ENCODE results near the gene TBCB.
A peak's percentile ranks its signal among the peaks of the same experiment; 100 is the strongest.
"Not testable (repeated sequence)": the region's sequence is repeated elsewhere in the genome, so short reads cannot be mapped to it uniquely, and the experiment has no call there.

TBCB gene

GRCh38 chr19:36151144-36152018, 36.1 kb downstream of the TBCB start:
- peaks cover 54% of the 10 kb centered on the region for H3K36me3 ChIP-seq (ENCODE audit: control insufficient read depth, insufficient read depth, low read length)
- no peak overlapping the region for H3K27ac ChIP-seq (ENCODE audit: low read depth, low read length)
- H3K27me3 ChIP-seq (ENCODE audit: control insufficient read depth, insufficient read depth, low read length) = no peaks in the 10 kb centered on the region
- no peak overlapping the region for H3K9ac ChIP-seq (ENCODE audit: low read depth, low read length)
- no peaks in the 10 kb centered on the region for H3K9me3 ChIP-seq (ENCODE audit: control insufficient read depth, insufficient read depth, low read length)
- H3K4me3 ChIP-seq (ENCODE audit: low read depth, low read length) = no peak overlapping the region
- H3K4me1 ChIP-seq (ENCODE audit: control insufficient read depth, insufficient read depth, low read length) = no peaks in the 10 kb centered on the region

- Histone ChIP-seq H3K27ac (ENCODE audit: low read depth, low read length) (no peak overlapping the region), H3K27me3 (ENCODE audit: control insufficient read depth, insufficient read depth, low read length) (no peaks in the 10 kb centered on the region), H3K4me3 (ENCODE audit: low read depth, low read length) (no peak overlapping the region), H3K36me3 (ENCODE audit: control insufficient read depth, insufficient read depth, low read length) (peaks cover 48% of the 10 kb centered on the region), H3K9me3 (ENCODE audit: control insufficient read depth, insufficient read depth, low read length) (no peaks in the 10 kb centered on the region), H3K4me1 (ENCODE audit: control insufficient read depth, insufficient read depth, low read length) (no peaks in the 10 kb centered on the region), H3K9ac (ENCODE audit: low read depth, low read length) (no peak overlapping the region)
Measured at GRCh38 chr19:36152019-36152351, 36.7 kb downstream of the TBCB start.

GRCh38 chr19:36152352-36153091, 37.3 kb downstream of the TBCB start, which contains the start of gene COX7A1:
TSS of gene COX7A1 (minus strand) at chr19:36152447. CDS start at chr19:36152407, 40 bp downstream.
- Histone ChIP-seq H3K9me3 (ENCODE audit: control insufficient read depth, insufficient read depth, low read length) (no peaks in the 10 kb centered on the region), H3K27me3 (ENCODE audit: control insufficient read depth, insufficient read depth, low read length) (no peaks in the 10 kb centered on the region), H3K4me3 (ENCODE audit: low read depth, low read length) (no peak within 1 kb of the TSS), H3K9ac (ENCODE audit: low read depth, low read length) (no peak within 1 kb of the TSS), H3K27ac (ENCODE audit: low read depth, low read length) (no peak within 1 kb of the TSS), H3K4me1 (ENCODE audit: control insufficient read depth, insufficient read depth, low read length) (no peaks in the 10 kb centered on the region), H3K36me3 (ENCODE audit: control insufficient read depth, insufficient read depth, low read length) (peaks cover 45% of the 10 kb centered on the region)

GRCh38 chr19:36153126-36153525, 37.9 kb downstream of the TBCB start:
- Histone ChIP-seq H3K9me3 (ENCODE audit: control insufficient read depth, insufficient read depth, low read length) (no peaks in the 10 kb centered on the region), H3K4me1 (ENCODE audit: control insufficient read depth, insufficient read depth, low read length) (no peaks in the 10 kb centered on the region), H3K9ac (ENCODE audit: low read depth, low read length) (no peak overlapping the region), H3K4me3 (ENCODE audit: low read depth, low read length) (no peak overlapping the region), H3K27me3 (ENCODE audit: control insufficient read depth, insufficient read depth, low read length) (no peaks in the 10 kb centered on the region), H3K36me3 (ENCODE audit: control insufficient read depth, insufficient read depth, low read length) (peaks cover 39% of the 10 kb centered on the region), H3K27ac (ENCODE audit: low read depth, low read length) (no peak overlapping the region)

GRCh38 chr19:36160821-36161596, 45.7 kb downstream of the TBCB start:
- Histone ChIP-seq H3K4me3 (ENCODE audit: low read depth, low read length) (no peak overlapping the region), H3K4me1 (ENCODE audit: control insufficient read depth, insufficient read depth, low read length) (peaks cover 7% of the 10 kb centered on the region), H3K27me3 (ENCODE audit: control insufficient read depth, insufficient read depth, low read length) (no peaks in the 10 kb centered on the region), H3K9me3 (ENCODE audit: control insufficient read depth, insufficient read depth, low read length) (no peaks in the 10 kb centered on the region), H3K27ac (ENCODE audit: low read depth, low read length) (peak overlapping the region; percentile 79), H3K9ac (ENCODE audit: low read depth, low read length) (0 out of 2 replicates have a peak overlapping the region, but pooled peaks have one; percentile 5), H3K36me3 (ENCODE audit: control insufficient read depth, insufficient read depth, low read length) (peaks cover 9% of the 10 kb centered on the region; the same call in 1 of the 2 replicates)

GRCh38 chr19:36163813-36164212, 48.5 kb downstream of the TBCB start:
- Histone ChIP-seq H3K4me1 (ENCODE audit: control insufficient read depth, insufficient read depth, low read length) (peaks cover 7% of the 10 kb centered on the region), H3K36me3 (ENCODE audit: control insufficient read depth, insufficient read depth, low read length) (peaks cover 9% of the 10 kb centered on the region; the same call in 1 of the 2 replicates), H3K9me3 (ENCODE audit: control insufficient read depth, insufficient read depth, low read length) (no peaks in the 10 kb centered on the region), H3K4me3 (ENCODE audit: low read depth, low read length) (no peak overlapping the region), H3K27me3 (ENCODE audit: control insufficient read depth, insufficient read depth, low read length) (no peaks in the 10 kb centered on the region), H3K9ac (ENCODE audit: low read depth, low read length) (no peak overlapping the region), H3K27ac (ENCODE audit: low read depth, low read length) (no peak overlapping the region)

GRCh38 chr19:36169084-36169760, 54.0 kb downstream of the TBCB start:
- Histone ChIP-seq H3K36me3 (ENCODE audit: control insufficient read depth, insufficient read depth, low read length) (no peaks in the 10 kb centered on the region), H3K9me3 (ENCODE audit: control insufficient read depth, insufficient read depth, low read length) (no peaks in the 10 kb centered on the region), H3K4me1 (ENCODE audit: control insufficient read depth, insufficient read depth, low read length) (no peaks in the 10 kb centered on the region), H3K27me3 (ENCODE audit: control insufficient read depth, insufficient read depth, low read length) (no peaks in the 10 kb centered on the region), H3K4me3 (ENCODE audit: low read depth, low read length) (no peak overlapping the region), H3K9ac (ENCODE audit: low read depth, low read length) (no peak overlapping the region), H3K27ac (ENCODE audit: low read depth, low read length) (peak overlapping the region; percentile 20)

GRCh38 chr19:36172852-36173251, 57.6 kb downstream of the TBCB start:
- no peaks in the 10 kb centered on the region for H3K4me1 ChIP-seq (ENCODE audit: control insufficient read depth, insufficient read depth, low read length)
- H3K27ac ChIP-seq (ENCODE audit: low read depth, low read length) = no peak overlapping the region
- no peak overlapping the region for H3K4me3 ChIP-seq (ENCODE audit: low read depth, low read length)

GRCh38 chr19:36173846-36174245, 58.6 kb downstream of the TBCB start:
- not testable (repeated sequence) for H3K27me3 ChIP-seq (ENCODE audit: control insufficient read depth, insufficient read depth, low read length); H3K9me3 ChIP-seq (ENCODE audit: control insufficient read depth, insufficient read depth, low read length); H3K4me1 ChIP-seq (ENCODE audit: control insufficient read depth, insufficient read depth, low read length); H3K36me3 ChIP-seq (ENCODE audit: control insufficient read depth, insufficient read depth, low read length); H3K9ac ChIP-seq (ENCODE audit: low read depth, low read length); H3K27ac ChIP-seq (ENCODE audit: low read depth, low read length); H3K4me3 ChIP-seq (ENCODE audit: low read depth, low read length)

More at GRCh38 chr19:36172852-36173251, 57.6 kb downstream of the TBCB start:
- no peaks in the 10 kb centered on the region for H3K27me3 ChIP-seq (ENCODE audit: control insufficient read depth, insufficient read depth, low read length)
- no peaks in the 10 kb centered on the region for H3K36me3 ChIP-seq (ENCODE audit: control insufficient read depth, insufficient read depth, low read length)
- H3K9ac ChIP-seq (ENCODE audit: low read depth, low read length) = no peak overlapping the region
- H3K9me3 ChIP-seq (ENCODE audit: control insufficient read depth, insufficient read depth, low read length) = no peaks in the 10 kb centered on the region
